Parathyroid adenoma (tissue), 2 donors: ENCODE results near the gene SLC35E4.

ENCODE experiments used
- H2AFZ ChIP-seq: fragments of 300-600 bp; sonication (generic); one replicate; pipeline ENCODE4 v1.7.0; 2017; ENCODE audit warnings: antibody characterized with exemption, mild to moderate bottlenecking
- H3K27ac ChIP-seq: fragments of 300-600 bp; sonication (generic); one replicate; pipeline ENCODE4 v1.7.0; 2017
- H3K27me3 ChIP-seq: fragments of 300-600 bp; sonication (generic); one replicate; pipeline ENCODE4 v1.7.0; 2017; ENCODE audit warnings: low read length; ENCODE audit not compliant: control insufficient read depth, insufficient read depth
- H3K36me3 ChIP-seq: fragments of 300-600 bp; sonication (generic); one replicate; pipeline ENCODE4 v1.7.0; 2017; ENCODE audit warnings: low read length; ENCODE audit not compliant: control insufficient read depth, insufficient read depth
- H3K4me1 ChIP-seq: fragments of 300-600 bp; sonication (generic); one replicate; pipeline ENCODE4 v1.7.0; 2017; ENCODE audit warnings: control low read depth
- H3K4me2 ChIP-seq: fragments of 300-600 bp; sonication (generic); one replicate; pipeline ENCODE4 v1.7.0; 2017; ENCODE audit warnings: low read length
- H3K4me3 ChIP-seq: fragments of 300-600 bp; sonication (generic); one replicate; pipeline ENCODE4 v1.7.0; 2017; ENCODE audit warnings: low read depth, low read length
- H3K79me2 ChIP-seq: fragments of 300-600 bp; sonication (generic); one replicate; pipeline ENCODE4 v1.7.0; 2017; ENCODE audit warnings: control low read depth
- H3K9ac ChIP-seq: fragments of 300-600 bp; sonication (generic); one replicate; pipeline ENCODE4 v1.7.0; 2017; ENCODE audit warnings: mild to moderate bottlenecking
- H3K9me3 ChIP-seq: fragments of 300-600 bp; sonication (generic); one replicate; pipeline ENCODE4 v1.7.0; 2017; ENCODE audit warnings: low read length; ENCODE audit not compliant: control insufficient read depth
- CTCF ChIP-seq: fragments of 300-600 bp; sonication (generic); IDR thresholded peaks from one replicate; pipeline ENCODE4 v1.7.0; 2017; ENCODE audit warnings: antibody characterized with exemption, mild to moderate bottlenecking
- donor health status: primary hyperparathyroidism.

Gene SLC35E4

GRCh38 chr22:30654361-30654760, 18.8 kb downstream of the SLC35E4 start:
- H3K9me3 ChIP-seq: no peaks in the 10 kb centered on the region
- no peak overlapping the region for H3K9ac ChIP-seq
- no peak overlapping the region for H3K4me3 ChIP-seq
- no peaks in the 10 kb centered on the region for H3K36me3 ChIP-seq
- H3K4me2 ChIP-seq: no peak overlapping the region
- H2AFZ ChIP-seq: no peak overlapping the region
- no peak for TF ChIP-seq CTCF
- no peaks in the 10 kb centered on the region for H3K4me1 ChIP-seq
- H3K27ac ChIP-seq: no peak overlapping the region
- H3K27me3 ChIP-seq: no peaks in the 10 kb centered on the region
- no peaks in the 10 kb centered on the region for H3K79me2 ChIP-seq

GRCh38 chr22:30655532-30655931, 20.0 kb downstream of the SLC35E4 start:
- H3K27ac ChIP-seq: no peak overlapping the region
- H3K9ac ChIP-seq: no peak overlapping the region
- H3K4me3 ChIP-seq: no peak overlapping the region
- H3K4me2 ChIP-seq: no peak overlapping the region
- H3K79me2 ChIP-seq: no peaks in the 10 kb centered on the region
- H3K4me1 ChIP-seq: no peaks in the 10 kb centered on the region
- no peaks in the 10 kb centered on the region for H3K36me3 ChIP-seq
- no peak for TF ChIP-seq CTCF
- H3K27me3 ChIP-seq: no peaks in the 10 kb centered on the region
- no peak overlapping the region for H2AFZ ChIP-seq
- no peaks in the 10 kb centered on the region for H3K9me3 ChIP-seq

GRCh38 chr22:30662040-30662439, 26.5 kb downstream of the SLC35E4 start:
- H3K4me3 ChIP-seq: no peak overlapping the region
- no peak overlapping the region for H3K4me2 ChIP-seq
- no peaks in the 10 kb centered on the region for H3K79me2 ChIP-seq
- H3K36me3 ChIP-seq: no peaks in the 10 kb centered on the region
- no peak overlapping the region for H3K9ac ChIP-seq
- TF ChIP-seq CTCF: no peak
- H3K4me1 ChIP-seq: no peaks in the 10 kb centered on the region
- no peaks in the 10 kb centered on the region for H3K9me3 ChIP-seq
- no peak overlapping the region for H3K27ac ChIP-seq
- H3K27me3 ChIP-seq: no peaks in the 10 kb centered on the region
- no peak overlapping the region for H2AFZ ChIP-seq

- H3K79me2 ChIP-seq: no peaks in the 10 kb centered on the region
- H3K36me3 ChIP-seq: no peaks in the 10 kb centered on the region
- H3K27ac ChIP-seq: no peak overlapping the region
- no peaks in the 10 kb centered on the region for H3K9me3 ChIP-seq
- H3K27me3 ChIP-seq: no peaks in the 10 kb centered on the region
- H3K4me1 ChIP-seq: peaks cover 2% of the 10 kb centered on the region
- no peak overlapping the region for H3K9ac ChIP-seq
- no peak overlapping the region for H3K4me2 ChIP-seq
- no peak overlapping the region for H3K4me3 ChIP-seq
- no peak for TF ChIP-seq CTCF
- no peak overlapping the region for H2AFZ ChIP-seq
These were observed 29.2 kb downstream of the SLC35E4 start for GRCh38 chr22:30664798-30665197.

GRCh38 chr22:30665266-30665665, 29.7 kb downstream of the SLC35E4 start:
- Histone ChIP-seq H3K4me1 (peaks cover 2% of the 10 kb centered on the region), H2AFZ (no peak overlapping the region), H3K79me2 (no peaks in the 10 kb centered on the region), H3K9ac (no peak overlapping the region), H3K27ac (no peak overlapping the region), H3K9me3 (no peaks in the 10 kb centered on the region), H3K27me3 (no peaks in the 10 kb centered on the region), H3K36me3 (no peaks in the 10 kb centered on the region), H3K4me2 (no peak overlapping the region), H3K4me3 (no peak overlapping the region)
- TF ChIP-seq CTCF: no peak
